DND-41 (cell line): ENCODE data around the gene AMACR.

Source experiments
- ATAC-seq: fragments of 200-7000 bp; cut with Tn5 transposase; 3 replicates; pipeline ENCODE4 v1.9.1; 2021; ENCODE audit warnings: low read depth; ENCODE audit not compliant: insufficient read depth
- DNase-seq: peaks from one replicate; pipeline ENCODE4 v3.0.0-alpha.2; 2020
- H2AFZ ChIP-seq: 2 replicates; pipeline ENCODE4 v1.6.0; 2012; ENCODE audit warnings: low read depth, low read length
- H3K27ac ChIP-seq: 2 replicates; pipeline ENCODE4 v1.5.1; 2012; ENCODE audit warnings: low read length, inconsistent platforms
- H3K27me3 ChIP-seq: fragments of 200-600 bp; sonication (generic); 2 replicates; pipeline ENCODE4 v1.6.0; 2012; ENCODE audit warnings: low read length, mild to moderate bottlenecking, inconsistent platforms; ENCODE audit not compliant: insufficient read depth, poor library complexity
- H3K36me3 ChIP-seq: 2 replicates; pipeline ENCODE4 v1.5.1; 2012; ENCODE audit warnings: low read length, inconsistent platforms; ENCODE audit not compliant: insufficient read depth
- H3K4me1 ChIP-seq: 2 replicates; pipeline ENCODE4 v1.5.1; 2012; ENCODE audit warnings: mild to moderate bottlenecking, low read length; ENCODE audit not compliant: insufficient read depth
- H3K4me2 ChIP-seq: 2 replicates; pipeline ENCODE4 v1.6.0; 2012; ENCODE audit warnings: mild to moderate bottlenecking, moderate library complexity, low read length, inconsistent platforms; ENCODE audit not compliant: insufficient read depth
- H3K4me3 ChIP-seq, 2 experiments: fragments of 200-600 bp in 1 of 2; shearing (Covaris generic) in 1 of 2; 2 replicates each; pipeline ENCODE4 v1.5.1; 2012 to 2016; ENCODE audit warnings: inconsistent platforms in 2 of 2, low read length in 2 of 2, mild to moderate bottlenecking in 2 of 2, low read depth in 1 of 2, moderate library complexity in 1 of 2
- H3K79me2 ChIP-seq: 2 replicates; pipeline ENCODE4 v1.6.0; 2012; ENCODE audit warnings: low read length, inconsistent platforms; ENCODE audit not compliant: insufficient read depth
- H3K9ac ChIP-seq: 2 replicates; pipeline ENCODE4 v1.6.0; 2012; ENCODE audit warnings: low read depth, mild to moderate bottlenecking, inconsistent platforms, low read length, moderate library complexity
- H3K9me3 ChIP-seq: 2 replicates; pipeline ENCODE4 v1.5.1; 2012; ENCODE audit warnings: low read length, moderate library complexity, mild to moderate bottlenecking, inconsistent platforms; ENCODE audit not compliant: insufficient read depth, severe bottlenecking
- H4K20me1 ChIP-seq: 2 replicates; pipeline ENCODE4 v1.6.0; 2012; ENCODE audit warnings: low read length; ENCODE audit not compliant: insufficient read depth
- CTCF ChIP-seq: IDR thresholded peaks from 2 replicates; pipeline ENCODE4 v1.5.1; 2012; ENCODE audit warnings: borderline replicate concordance, low read length, moderate library complexity, mild to moderate bottlenecking; ENCODE audit not compliant: poor library complexity, severe bottlenecking; ENCODE audit errors: extremely low read depth
- EZH2 ChIP-seq: IDR thresholded peaks from 3 replicates; pipeline ENCODE4 v1.6.1; 2012; ENCODE audit warnings: borderline replicate concordance, low read depth, mild to moderate bottlenecking, moderate library complexity, low read length, inconsistent platforms; ENCODE audit not compliant: severe bottlenecking

The AMACR gene

GRCh38 chr5:33968211-33969005, 39.4 kb downstream of the AMACR start:
- H4K20me1 ChIP-seq = no peaks in the 10 kb centered on the region
- no peak overlapping the region for H3K4me3 ChIP-seq
- no peaks in the 10 kb centered on the region for H3K36me3 ChIP-seq
- H3K27ac ChIP-seq = no peak overlapping the region
- no peaks in the 10 kb centered on the region for H3K27me3 ChIP-seq
- no peak overlapping the region for H3K4me2 ChIP-seq
- no peaks in the 10 kb centered on the region for H3K9me3 ChIP-seq
- H3K79me2 ChIP-seq = no peaks in the 10 kb centered on the region
- no peak overlapping the region for H2AFZ ChIP-seq
- ATAC-seq = no peak
- no peak for DNase-seq
- H3K4me1 ChIP-seq = no peaks in the 10 kb centered on the region
- H3K9ac ChIP-seq = no peak overlapping the region
- TF ChIP-seq EZH2 (no peak), CTCF (no peak)

DNA sequence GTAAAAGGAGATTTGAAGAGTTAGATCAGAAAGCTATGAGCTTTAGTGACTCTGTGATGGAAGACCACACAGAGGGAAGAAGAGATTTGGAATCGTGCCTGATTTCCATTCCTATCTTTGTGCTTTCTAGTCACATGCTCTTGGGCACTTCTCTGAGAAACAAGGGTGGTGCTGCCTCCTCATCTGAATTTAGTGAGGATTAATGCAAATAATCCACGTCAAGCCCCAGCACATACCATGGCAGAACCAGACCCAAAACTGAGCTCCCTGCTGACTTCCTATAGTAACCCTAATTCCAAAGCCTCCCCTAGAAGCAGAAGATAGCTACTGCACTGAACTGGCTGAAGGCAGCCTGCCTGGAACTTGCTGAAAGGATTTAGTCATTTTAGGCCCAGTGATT, 41.0 kb downstream of the AMACR start:
- no peak for TF ChIP-seq EZH2
- no peak for TF ChIP-seq CTCF
- Histone ChIP-seq H3K4me1 (no peaks in the 10 kb centered on the region), H3K4me2 (no peak overlapping the region), H3K4me3 (no peak overlapping the region), H3K27ac (no peak overlapping the region), H4K20me1 (no peaks in the 10 kb centered on the region), H3K9ac (no peak overlapping the region), H3K9me3 (no peaks in the 10 kb centered on the region), H3K27me3 (no peaks in the 10 kb centered on the region), H3K36me3 (no peaks in the 10 kb centered on the region), H3K79me2 (no peaks in the 10 kb centered on the region), H2AFZ (no peak overlapping the region)
- no peak for ATAC-seq
- no peak for DNase-seq

DNA sequence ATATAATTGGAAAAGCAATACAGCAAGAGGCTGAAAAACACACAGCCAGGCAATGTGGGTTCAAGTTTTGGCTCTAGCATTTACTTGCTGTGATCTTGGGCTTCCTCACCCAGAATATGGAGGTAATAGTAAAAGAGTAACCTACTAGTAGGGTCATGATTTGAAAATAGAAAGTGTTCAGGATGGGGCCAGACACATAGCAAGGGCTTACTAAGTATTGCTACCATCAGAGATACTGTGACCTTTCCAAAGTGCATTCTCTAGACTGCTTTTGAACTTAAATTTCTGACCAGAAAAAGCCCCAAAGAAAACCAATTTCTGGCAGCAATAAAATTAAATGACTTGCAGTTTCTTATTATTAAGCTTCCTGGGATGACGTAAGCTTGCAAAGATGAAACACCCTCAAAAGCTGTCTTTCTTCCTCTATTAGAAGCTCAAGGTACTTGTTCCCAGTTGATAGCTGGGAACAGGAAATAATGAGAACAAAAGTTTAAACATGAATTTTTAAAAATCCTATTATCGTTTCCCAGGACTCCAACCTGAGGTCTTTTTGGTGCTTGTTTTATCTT, 43.6 kb downstream of the AMACR start:
- no peaks in the 10 kb centered on the region for H3K36me3 ChIP-seq
- H3K27ac ChIP-seq = no peak overlapping the region
- TF ChIP-seq EZH2 = no peak
- no peak for TF ChIP-seq CTCF
- no peaks in the 10 kb centered on the region for H3K79me2 ChIP-seq
- no peak overlapping the region for H3K4me3 ChIP-seq
- no peak overlapping the region for H3K9ac ChIP-seq
- H3K4me1 ChIP-seq = no peaks in the 10 kb centered on the region
- H3K9me3 ChIP-seq = no peaks in the 10 kb centered on the region
- H2AFZ ChIP-seq = no peak overlapping the region
- H4K20me1 ChIP-seq = no peaks in the 10 kb centered on the region
- no peaks in the 10 kb centered on the region for H3K27me3 ChIP-seq
- ATAC-seq (no peak), DNase-seq (no peak)
- H3K4me2 ChIP-seq = no peak overlapping the region
